ENCODE data around the gene TMEM240. TPM values are rescaled to one million over a fixed set of nuclear protein-coding genes. Genes with fewer than 3 reads are reported as not detected.
"Not testable (repeated sequence)": the region's sequence is repeated elsewhere in the genome, so short reads cannot be mapped to it uniquely, and the experiment has no call there.

TMEM240 gene
- total and polyA plus RNA-seq, 9 of the 15 experiments (the other 6 are each of a cell fraction or from before 2014, with no cell fraction given), result 0.24 to 2.0 (median 0.69) TPM; not detected in 5

DNA sequence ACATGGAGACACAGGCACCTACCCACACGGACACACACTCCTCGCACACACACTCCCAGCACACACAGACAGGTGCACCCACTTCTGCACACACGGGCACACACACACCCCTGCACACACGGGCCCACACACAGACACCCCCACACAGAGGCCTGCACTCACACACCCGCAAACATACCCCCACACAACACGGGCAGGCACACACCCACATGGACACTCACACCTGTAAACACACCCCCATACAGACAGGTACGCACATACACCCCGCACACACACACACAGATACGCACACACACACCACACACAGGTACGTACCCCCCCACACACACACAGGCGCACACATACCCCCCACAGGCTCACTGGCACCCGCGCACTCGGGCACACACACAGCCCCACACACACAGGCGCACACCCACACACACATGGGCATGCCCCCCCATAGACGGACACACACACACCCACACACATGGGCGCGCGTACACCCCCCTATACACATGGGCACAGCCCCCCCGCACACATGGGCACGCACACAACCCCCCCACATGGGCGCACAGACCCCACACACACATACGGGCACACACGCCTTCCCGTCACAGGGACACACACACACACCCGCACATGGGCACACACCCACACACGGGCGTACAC, 22.3 kb downstream of the TMEM240 start (continued):
- TF ChIP-seq ZNF316 (IDR thresholded peaks at IDR 0.05) (no peak), MTA2 (IDR thresholded peaks at IDR 0.05; ENCODE audit: low read depth) (no peak), MAFK (IDR thresholded peaks at IDR 0.05; ENCODE audit: low read length) (no peak), TFAM (CRISPR knock-in tag; conservative IDR thresholded peaks at IDR 0.05) (no peak), PPARD (CRISPR knock-in tag; IDR thresholded peaks at IDR 0.05) (no peak)
- TF ChIP-seq, protein P1, sequence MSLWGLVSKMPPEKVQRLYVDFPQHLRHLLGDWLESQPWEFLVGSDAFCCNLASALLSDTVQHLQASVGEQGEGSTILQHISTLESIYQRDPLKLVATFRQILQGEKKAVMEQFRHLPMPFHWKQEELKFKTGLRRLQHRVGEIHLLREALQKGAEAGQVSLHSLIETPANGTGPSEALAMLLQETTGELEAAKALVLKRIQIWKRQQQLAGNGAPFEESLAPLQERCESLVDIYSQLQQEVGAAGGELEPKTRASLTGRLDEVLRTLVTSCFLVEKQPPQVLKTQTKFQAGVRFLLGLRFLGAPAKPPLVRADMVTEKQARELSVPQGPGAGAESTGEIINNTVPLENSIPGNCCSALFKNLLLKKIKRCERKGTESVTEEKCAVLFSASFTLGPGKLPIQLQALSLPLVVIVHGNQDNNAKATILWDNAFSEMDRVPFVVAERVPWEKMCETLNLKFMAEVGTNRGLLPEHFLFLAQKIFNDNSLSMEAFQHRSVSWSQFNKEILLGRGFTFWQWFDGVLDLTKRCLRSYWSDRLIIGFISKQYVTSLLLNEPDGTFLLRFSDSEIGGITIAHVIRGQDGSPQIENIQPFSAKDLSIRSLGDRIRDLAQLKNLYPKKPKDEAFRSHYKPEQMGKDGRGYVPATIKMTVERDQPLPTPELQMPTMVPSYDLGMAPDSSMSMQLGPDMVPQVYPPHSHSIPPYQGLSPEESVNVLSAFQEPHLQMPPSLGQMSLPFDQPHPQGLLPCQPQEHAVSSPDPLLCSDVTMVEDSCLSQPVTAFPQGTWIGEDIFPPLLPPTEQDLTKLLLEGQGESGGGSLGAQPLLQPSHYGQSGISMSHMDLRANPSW (CRISPR knock-in tag; IDR thresholded peaks at IDR 0.05), result no peak
- TF ChIP-seq, protein P2, sequence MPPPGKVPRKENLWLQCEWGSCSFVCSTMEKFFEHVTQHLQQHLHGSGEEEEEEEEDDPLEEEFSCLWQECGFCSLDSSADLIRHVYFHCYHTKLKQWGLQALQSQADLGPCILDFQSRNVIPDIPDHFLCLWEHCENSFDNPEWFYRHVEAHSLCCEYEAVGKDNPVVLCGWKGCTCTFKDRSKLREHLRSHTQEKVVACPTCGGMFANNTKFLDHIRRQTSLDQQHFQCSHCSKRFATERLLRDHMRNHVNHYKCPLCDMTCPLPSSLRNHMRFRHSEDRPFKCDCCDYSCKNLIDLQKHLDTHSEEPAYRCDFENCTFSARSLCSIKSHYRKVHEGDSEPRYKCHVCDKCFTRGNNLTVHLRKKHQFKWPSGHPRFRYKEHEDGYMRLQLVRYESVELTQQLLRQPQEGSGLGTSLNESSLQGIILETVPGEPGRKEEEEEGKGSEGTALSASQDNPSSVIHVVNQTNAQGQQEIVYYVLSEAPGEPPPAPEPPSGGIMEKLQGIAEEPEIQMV (tag; conservative IDR thresholded peaks at IDR 0.05; ENCODE audit: low read depth), result no peak

DNA sequence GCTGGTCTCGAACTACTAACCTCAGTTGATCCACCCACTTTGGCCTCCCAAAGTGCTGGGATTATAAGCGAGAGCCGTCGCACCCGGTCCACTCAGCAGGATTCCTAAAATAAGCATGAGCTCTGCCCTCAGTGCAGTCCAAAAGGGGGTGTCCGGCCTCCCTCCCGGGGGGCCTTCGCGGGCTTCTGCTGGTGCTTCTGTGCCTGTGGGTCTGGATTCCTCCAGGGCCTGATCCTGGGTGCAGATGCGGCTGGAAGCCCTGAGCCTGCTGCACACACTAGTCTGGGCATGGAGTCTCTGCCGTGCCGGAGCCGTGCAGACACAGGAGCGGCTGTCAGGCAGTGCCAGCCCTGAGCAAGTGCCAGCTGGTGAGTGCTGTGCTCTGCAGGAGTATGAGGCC, 23.5 kb downstream of the TMEM240 start:
- H3K9me1 ChIP-seq (ENCODE audit: control insufficient read depth, insufficient read depth, low read length); H2AFZ ChIP-seq (ENCODE audit: low read depth, low read length); H4K20me1 ChIP-seq (replicated peaks; ENCODE audit: control insufficient read depth, insufficient read depth, low read length); H3K27me3 ChIP-seq (ENCODE audit: control insufficient read depth in 2 of 2, insufficient read depth in 2 of 2, low read length in 2 of 2); H3K4me3 ChIP-seq; FAIRE-seq; H3K4me2 ChIP-seq (ENCODE audit: insufficient read depth, low read length); in situ Hi-C loops (cut with MboI); CTCF ChIA-PET (ENCODE audit: low intra/inter-chr PET ratio); H3K9me3 ChIP-seq (replicated peaks; ENCODE audit: control insufficient read depth, insufficient read depth, low read depth, low read length); H3K9ac ChIP-seq (ENCODE audit: insufficient read depth in 1 of 2, low read depth in 2 of 2, low read length in 2 of 2); BruUV-seq (replicated peaks); H3K27ac ChIP-seq (ENCODE audit: extremely low read depth, low read depth, low read length); ATAC-seq; POLR2A ChIA-PET: not testable (repeated sequence)
- Histone ChIP-seq H3K36me3 (ENCODE audit: control insufficient read depth, insufficient read depth, low read length) (peaks cover 65% of the 10 kb centered on the region), H3K4me1 (replicated peaks in 1 of 2; ENCODE audit: control insufficient read depth in 2 of 2, insufficient read depth in 2 of 2, low read length in 2 of 2) (peaks cover 0 to 17% of the 10 kb centered on the region in 2 experiments; a peak in 2 of 5 replicates), H3K79me2 (ENCODE audit: control insufficient read depth, insufficient read depth, low read length) (peaks cover 33% of the 10 kb centered on the region)
- WGBS (ENCODE audit: insufficient coverage, low coverage, missing lambda C conversion rate), result 98% methylated on average over 14 of the region's 14 CpGs
- intact Hi-C loops (cut with micrococcal nuclease), result loop anchor here (10.0 kb wide), 1 partner anchor 122 kb away; the partner anchor contains the start of gene CCNL2
- peak in 1 of 4 experiments; percentile 8 for DNase-seq (ENCODE audit: extremely low read depth in 1 of 4, low spot score in 3 of 4)

DNA sequence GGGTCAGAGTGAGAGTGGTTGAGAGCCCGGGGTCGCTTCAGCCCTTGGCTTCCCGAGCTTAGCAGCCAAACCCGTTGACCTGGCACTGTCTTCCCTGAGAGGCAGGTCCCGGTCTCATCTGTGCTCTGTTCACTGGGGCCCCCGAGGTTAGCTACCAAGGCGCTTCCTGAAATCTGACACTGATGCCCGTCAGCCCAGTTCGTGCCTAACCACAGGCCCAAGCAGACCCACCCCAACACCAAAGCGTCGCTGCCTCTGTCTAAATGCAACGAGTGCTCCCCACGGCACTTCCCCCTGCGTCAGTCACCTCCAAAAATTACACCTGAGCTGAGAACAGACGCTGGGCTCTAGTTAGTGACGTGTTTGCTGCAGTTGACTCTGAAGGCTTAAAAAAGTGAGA, 26.0 kb downstream of the TMEM240 start:
- POLR2A ChIA-PET; H3K9me1 ChIP-seq (ENCODE audit: control insufficient read depth, insufficient read depth, low read length); H4K20me1 ChIP-seq (replicated peaks; ENCODE audit: control insufficient read depth, insufficient read depth, low read length); in situ Hi-C loops (cut with MboI); H3K27ac ChIP-seq (ENCODE audit: extremely low read depth, low read depth, low read length); ATAC-seq; BruUV-seq (replicated peaks); H3K27me3 ChIP-seq (ENCODE audit: control insufficient read depth in 2 of 2, insufficient read depth in 2 of 2, low read length in 2 of 2); H2AFZ ChIP-seq (ENCODE audit: low read depth, low read length); H3K4me3 ChIP-seq; FAIRE-seq; H3K4me2 ChIP-seq (ENCODE audit: insufficient read depth, low read length); CTCF ChIA-PET (ENCODE audit: low intra/inter-chr PET ratio); DNase-seq (ENCODE audit: extremely low read depth in 1 of 4, low spot score in 3 of 4); H3K9me3 ChIP-seq (replicated peaks; ENCODE audit: control insufficient read depth, insufficient read depth, low read depth, low read length): not testable (repeated sequence)
- Histone ChIP-seq H3K4me1 (replicated peaks in 1 of 2; ENCODE audit: control insufficient read depth in 2 of 2, insufficient read depth in 2 of 2, low read length in 2 of 2) (peaks cover 0 to 26% of the 10 kb centered on the region in 2 experiments; a peak in 2 of 5 replicates), H3K36me3 (ENCODE audit: control insufficient read depth, insufficient read depth, low read length) (peaks cover 42% of the 10 kb centered on the region; the same call in 2 of the 3 replicates), H3K79me2 (ENCODE audit: control insufficient read depth, insufficient read depth, low read length) (peaks cover 45% of the 10 kb centered on the region), H3K9ac (ENCODE audit: insufficient read depth in 1 of 2, low read depth in 2 of 2, low read length in 2 of 2) (peak overlapping the region in 1 of 2 experiments; percentile 35; a peak in 1 of 4 replicates)
- WGBS (ENCODE audit: insufficient coverage, low coverage, missing lambda C conversion rate), result 89% methylated on average over 7 of the region's 16 CpGs
- intact Hi-C loops (cut with micrococcal nuclease), result loop anchor here (5.0 to 10.0 kb wide), 2 partner anchors 120 to 393 kb away; partner anchors contain the start of gene CCNL2
